Measurements from ENCODE around the gene SGTA. TPM values are rescaled to one million over a fixed set of nuclear protein-coding genes. Genes with fewer than 3 reads are reported as not detected.

The SGTA gene
- total and polyA plus RNA-seq, 2 of the 13 experiments (the other 11 are each of a cell fraction or from before 2014, with no cell fraction given) = 43.9 to 47.4 TPM

DNA sequence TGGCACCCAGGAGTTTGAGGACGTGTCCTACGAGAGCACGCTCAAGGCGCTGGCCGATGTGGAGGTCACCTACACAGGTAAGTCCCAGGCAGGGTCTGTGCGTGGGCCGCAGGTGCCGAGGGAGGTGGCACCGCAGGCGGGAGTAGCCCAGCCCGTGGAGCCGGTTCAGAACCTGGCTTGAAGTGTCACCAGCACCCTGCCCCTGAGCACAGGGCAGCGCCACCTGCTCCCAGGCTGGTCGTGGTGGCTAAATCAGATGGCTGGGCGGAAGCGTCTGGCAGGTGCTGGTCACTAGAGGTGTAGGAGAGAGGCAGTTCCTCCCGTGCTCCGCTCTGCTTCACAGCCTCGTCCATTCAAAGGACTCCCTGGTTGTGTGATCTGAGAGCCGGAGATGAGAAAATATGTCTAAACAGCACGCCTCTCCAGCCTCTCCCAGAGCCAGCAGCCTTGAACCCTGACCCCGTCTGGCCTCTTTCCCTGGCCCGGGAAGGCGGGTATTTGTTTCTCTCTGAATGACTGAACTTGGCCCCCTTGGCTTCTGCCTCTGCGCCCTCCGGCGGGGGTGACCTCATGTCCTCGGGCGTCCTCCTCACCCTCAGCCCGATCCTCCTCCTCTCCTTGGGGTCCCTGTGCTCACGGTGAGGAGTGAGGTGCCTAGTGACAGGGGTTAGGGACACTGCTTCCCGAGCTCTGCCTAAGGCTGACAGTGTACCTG lies 7.6 kb upstream of the SGTA start (continued):
- TF ChIP-seq ZNF12 (CRISPR knock-in tag; IDR thresholded peaks at IDR 0.05) (0 out of 2 replicates have a peak, but pooled peaks have one; percentile 31), PBX3 (CRISPR knock-in tag; IDR thresholded peaks at IDR 0.05; ENCODE audit: borderline replicate concordance) (no peak), ZFP41 (CRISPR knock-in tag; IDR thresholded peaks at IDR 0.05; ENCODE audit: borderline replicate concordance) (no peak), ATF7 (IDR thresholded peaks at IDR 0.05) (peak; percentile 3; the same call in 1 of the 2 replicates), ATF7 (CRISPR knock-in tag; IDR thresholded peaks at IDR 0.05) (0 out of 2 replicates have a peak, but pooled peaks have one; percentile 39), BORCS8-MEF2B (CRISPR knock-in tag; IDR thresholded peaks at IDR 0.05) (peak; percentile 25; the same call in 1 of the 2 replicates), STAG1 (CRISPR knock-in tag; IDR thresholded peaks at IDR 0.05) (no peak), ZNF703 (CRISPR knock-in tag; IDR thresholded peaks at IDR 0.05; ENCODE audit: borderline replicate concordance) (no peak), MTERF4 (CRISPR knock-in tag; IDR thresholded peaks at IDR 0.05) (no peak), ZNF331 (CRISPR knock-in tag; IDR thresholded peaks at IDR 0.05) (peak; percentile 21; the same call in 1 of the 2 replicates), NFYB (CRISPR knock-in tag; IDR thresholded peaks at IDR 0.05) (no peak), AGO2 (optimal IDR thresholded peaks at IDR 0.05; ENCODE audit: low read depth, low read length) (peak; percentile 71), NKX3-1 (CRISPR knock-in tag; IDR thresholded peaks at IDR 0.05) (peak; percentile 20; the same call in 1 of the 2 replicates), ZNF430 (CRISPR knock-in tag; IDR thresholded peaks at IDR 0.05) (no peak), CREM (IDR thresholded peaks at IDR 0.05) (peak; percentile 64; the same call in 1 of the 2 replicates), CREM (CRISPR knock-in tag; IDR thresholded peaks at IDR 0.05) (no peak)
- TF ChIP-seq, protein P1, sequence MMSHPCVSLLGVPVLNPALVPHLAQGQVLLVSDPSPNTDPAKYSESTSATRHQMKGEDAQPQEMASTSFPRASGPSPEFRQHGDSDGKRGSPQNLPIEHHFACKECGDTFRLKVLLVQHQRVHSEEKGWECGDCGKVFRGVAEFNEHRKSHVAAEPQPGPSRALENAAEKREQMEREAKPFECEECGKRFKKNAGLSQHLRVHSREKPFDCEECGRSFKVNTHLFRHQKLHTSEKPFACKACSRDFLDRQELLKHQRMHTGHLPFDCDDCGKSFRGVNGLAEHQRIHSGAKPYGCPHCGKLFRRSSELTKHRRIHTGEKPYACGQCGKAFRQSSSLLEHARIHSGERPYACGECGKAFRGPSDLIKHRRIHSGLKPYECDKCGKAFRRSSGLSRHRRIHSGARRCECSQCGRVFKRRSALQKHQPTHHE (CRISPR knock-in tag; IDR thresholded peaks at IDR 0.05; ENCODE audit: borderline replicate concordance) = peak; percentile 87; the same call in 1 of the 2 replicates
- TF ChIP-seq, protein P2, sequence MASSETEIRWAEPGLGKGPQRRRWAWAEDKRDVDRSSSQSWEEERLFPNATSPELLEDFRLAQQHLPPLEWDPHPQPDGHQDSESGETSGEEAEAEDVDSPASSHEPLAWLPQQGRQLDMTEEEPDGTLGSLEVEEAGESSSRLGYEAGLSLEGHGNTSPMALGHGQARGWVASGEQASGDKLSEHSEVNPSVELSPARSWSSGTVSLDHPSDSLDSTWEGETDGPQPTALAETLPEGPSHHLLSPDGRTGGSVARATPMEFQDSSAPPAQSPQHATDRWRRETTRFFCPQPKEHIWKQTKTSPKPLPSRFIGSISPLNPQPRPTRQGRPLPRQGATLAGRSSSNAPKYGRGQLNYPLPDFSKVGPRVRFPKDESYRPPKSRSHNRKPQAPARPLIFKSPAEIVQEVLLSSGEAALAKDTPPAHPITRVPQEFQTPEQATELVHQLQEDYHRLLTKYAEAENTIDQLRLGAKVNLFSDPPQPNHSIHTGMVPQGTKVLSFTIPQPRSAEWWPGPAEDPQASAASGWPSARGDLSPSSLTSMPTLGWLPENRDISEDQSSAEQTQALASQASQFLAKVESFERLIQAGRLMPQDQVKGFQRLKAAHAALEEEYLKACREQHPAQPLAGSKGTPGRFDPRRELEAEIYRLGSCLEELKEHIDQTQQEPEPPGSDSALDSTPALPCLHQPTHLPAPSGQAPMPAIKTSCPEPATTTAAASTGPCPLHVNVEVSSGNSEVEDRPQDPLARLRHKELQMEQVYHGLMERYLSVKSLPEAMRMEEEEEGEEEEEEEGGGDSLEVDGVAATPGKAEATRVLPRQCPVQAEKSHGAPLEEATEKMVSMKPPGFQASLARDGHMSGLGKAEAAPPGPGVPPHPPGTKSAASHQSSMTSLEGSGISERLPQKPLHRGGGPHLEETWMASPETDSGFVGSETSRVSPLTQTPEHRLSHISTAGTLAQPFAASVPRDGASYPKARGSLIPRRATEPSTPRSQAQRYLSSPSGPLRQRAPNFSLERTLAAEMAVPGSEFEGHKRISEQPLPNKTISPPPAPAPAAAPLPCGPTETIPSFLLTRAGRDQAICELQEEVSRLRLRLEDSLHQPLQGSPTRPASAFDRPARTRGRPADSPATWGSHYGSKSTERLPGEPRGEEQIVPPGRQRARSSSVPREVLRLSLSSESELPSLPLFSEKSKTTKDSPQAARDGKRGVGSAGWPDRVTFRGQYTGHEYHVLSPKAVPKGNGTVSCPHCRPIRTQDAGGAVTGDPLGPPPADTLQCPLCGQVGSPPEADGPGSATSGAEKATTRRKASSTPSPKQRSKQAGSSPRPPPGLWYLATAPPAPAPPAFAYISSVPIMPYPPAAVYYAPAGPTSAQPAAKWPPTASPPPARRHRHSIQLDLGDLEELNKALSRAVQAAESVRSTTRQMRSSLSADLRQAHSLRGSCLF (CRISPR knock-in tag; IDR thresholded peaks at IDR 0.05; ENCODE audit: borderline replicate concordance) = no peak
- TF ChIP-seq, protein P3, sequence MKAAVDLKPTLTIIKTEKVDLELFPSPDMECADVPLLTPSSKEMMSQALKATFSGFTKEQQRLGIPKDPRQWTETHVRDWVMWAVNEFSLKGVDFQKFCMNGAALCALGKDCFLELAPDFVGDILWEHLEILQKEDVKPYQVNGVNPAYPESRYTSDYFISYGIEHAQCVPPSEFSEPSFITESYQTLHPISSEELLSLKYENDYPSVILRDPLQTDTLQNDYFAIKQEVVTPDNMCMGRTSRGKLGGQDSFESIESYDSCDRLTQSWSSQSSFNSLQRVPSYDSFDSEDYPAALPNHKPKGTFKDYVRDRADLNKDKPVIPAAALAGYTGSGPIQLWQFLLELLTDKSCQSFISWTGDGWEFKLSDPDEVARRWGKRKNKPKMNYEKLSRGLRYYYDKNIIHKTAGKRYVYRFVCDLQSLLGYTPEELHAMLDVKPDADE (CRISPR knock-in tag; IDR thresholded peaks at IDR 0.05) = no peak

All from HepG2 (cell line).